ENCODE results near the gene CLASRP. TPM values are rescaled to one million over a fixed set of nuclear protein-coding genes. Genes with fewer than 3 reads are reported as not detected.

Gene CLASRP
- total RNA-seq, 1 donor from 2014 or later = 172 TPM

GRCh38 chr19:45047188-45047797 is 8.4 kb downstream of the CLASRP start:
- Mint-ChIP-seq H3K4me3 (peak overlapping the region; percentile 83), H3K27me3 (no peaks in the 10 kb centered on the region), H3K9me3 (no peaks in the 10 kb centered on the region), H3K4me1 (peaks cover 78% of the 10 kb centered on the region), H3K27ac (peak overlapping the region; percentile 91), H3K36me3 (ENCODE audit: low read depth) (peaks cover 55% of the 10 kb centered on the region)
- no peak for DNase-seq
- no peak for TF ChIP-seq CTCF (IDR thresholded peaks at IDR 0.05)
- ChIA-PET CTCF (interaction anchor here (0.7 to 3.1 kb wide), 4 partner anchors 10 to 58 kb away, joined by 3 to 11 read pairs (median 4); no protein-coding TSS in a partner anchor), POLR2A (interaction anchor here (0.6 to 1.6 kb wide), 12 partner anchors 9 to 420 kb away, joined by 3 to 15 read pairs (median 4); partner anchors contain the start of genes BLOC1S3, CLASRP, CLPTM1 and PPP1R37)
- peak; percentile 73 for ATAC-seq (ENCODE audit: low read depth)
- intact Hi-C loops (cut with micrococcal nuclease) = loop anchor here (1.0 kb wide), 2 partner anchors 8 to 58 kb away; partner anchors contain the start of gene CLASRP

- no peak overlapping the region for H3K4me3 Mint-ChIP-seq
- H3K27me3 Mint-ChIP-seq = no peaks in the 10 kb centered on the region
- DNase-seq (no peak), ATAC-seq (ENCODE audit: low read depth) (no peak)
- CTCF ChIA-PET = interaction anchor here (0.7 to 2.1 kb wide), 3 partner anchors 11 to 48 kb away, joined by 3 to 7 read pairs (median 4); no protein-coding TSS in a partner anchor
- H3K9me3 Mint-ChIP-seq = no peaks in the 10 kb centered on the region
- intact Hi-C loops (cut with micrococcal nuclease) = no loop called here
- H3K4me1 Mint-ChIP-seq = peaks cover 90% of the 10 kb centered on the region
- POLR2A ChIA-PET = interaction anchor here (0.9 to 1.1 kb wide), 2 partner anchors 10 to 47 kb away, joined by 3 to 4 read pairs; no protein-coding TSS in a partner anchor
- TF ChIP-seq CTCF (IDR thresholded peaks at IDR 0.05) = no peak
- peak overlapping the region; percentile 87 for H3K27ac Mint-ChIP-seq
- H3K36me3 Mint-ChIP-seq (ENCODE audit: low read depth) = peaks cover 53% of the 10 kb centered on the region
These were observed 10.4 kb downstream of the CLASRP start for GRCh38 chr19:45049073-45049736.

DNA sequence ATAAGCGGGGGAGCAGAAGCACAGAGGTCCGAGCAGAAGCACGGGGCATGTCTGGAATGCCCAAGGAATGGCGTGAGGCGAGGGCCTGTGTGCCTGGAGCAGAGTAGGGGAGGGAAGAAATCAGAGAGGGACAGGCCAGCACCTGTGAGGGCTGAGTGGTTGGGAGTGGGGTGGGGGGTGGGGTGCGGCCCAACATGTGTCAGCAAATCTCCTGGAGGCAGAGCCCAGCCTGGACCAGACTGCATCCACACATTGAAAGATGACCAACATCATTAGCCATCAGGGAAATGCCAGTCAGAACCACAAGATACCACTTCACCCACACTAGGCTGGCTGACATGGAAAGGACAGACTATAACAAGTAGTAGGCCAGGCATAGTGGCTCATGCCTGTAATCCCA is 11.2 kb downstream of the CLASRP start:
- Mint-ChIP-seq H3K27ac (peak overlapping the region; percentile 87), H3K4me1 (peaks cover 89% of the 10 kb centered on the region), H3K9me3 (no peaks in the 10 kb centered on the region), H3K27me3 (no peaks in the 10 kb centered on the region), H3K4me3 (no peak overlapping the region), H3K36me3 (ENCODE audit: low read depth) (peaks cover 53% of the 10 kb centered on the region)
- TF ChIP-seq CTCF (IDR thresholded peaks at IDR 0.05) = no peak
- intact Hi-C loops (cut with micrococcal nuclease) = no loop called here
- POLR2A ChIA-PET = interaction anchor here (1.1 to 3.2 kb wide), 2 partner anchors 10 to 11 kb away, joined by 4 to 36 read pairs; partner anchors contain the start of gene CLASRP
- ATAC-seq (ENCODE audit: low read depth) (no peak), DNase-seq (no peak)
- CTCF ChIA-PET = interaction anchor here (0.7 to 2.1 kb wide), 4 partner anchors 10 to 61 kb away, joined by 3 to 7 read pairs (median 5); no protein-coding TSS in a partner anchor

GRCh38 chr19:45051929-45052579 is 13.2 kb downstream of the CLASRP start:
- Mint-ChIP-seq H3K36me3 (ENCODE audit: low read depth) (peaks cover 56% of the 10 kb centered on the region), H3K27ac (peak overlapping the region; percentile 87), H3K4me3 (peak overlapping the region; percentile 74), H3K4me1 (peaks cover 82% of the 10 kb centered on the region), H3K27me3 (no peaks in the 10 kb centered on the region), H3K9me3 (no peaks in the 10 kb centered on the region)
- ATAC-seq (ENCODE audit: low read depth) (peak; percentile 87), DNase-seq (peak; percentile 24)
- intact Hi-C loops (cut with micrococcal nuclease) = loop anchor here (2.0 kb wide), 1 partner anchor 13 kb away; the partner anchor contains the start of gene CLASRP
- TF ChIP-seq CTCF (IDR thresholded peaks at IDR 0.05) = no peak
- ChIA-PET POLR2A (interaction anchor here (0.5 to 3.2 kb wide), 14 partner anchors 8 to 147 kb away, joined by 3 to 36 read pairs (median 4); partner anchors contain the start of genes APOE, BLOC1S3, CLASRP and CLPTM1), CTCF (interaction anchor here (1.0 to 1.8 kb wide), 5 partner anchors 7 to 63 kb away, joined by 4 to 6 read pairs (median 6); partner anchors contain the start of gene CLASRP)

All from activated B cell treated with CpG ODN at 0.5 μM for 24 hours (primary cell).